Vagina (tissue), 2 donors: Measurements from ENCODE around the gene PCSK2. TPM values are rescaled to one million over a fixed set of nuclear protein-coding genes. Genes with fewer than 3 reads are reported as not detected.

Experiments used
- DNase-seq, 2 donors: peaks; one replicate each; pipeline ENCODE4 v3.0.0-alpha.2; 2017; ENCODE audit errors: extremely low spot score in 2 of 2
- H3K27ac ChIP-seq: fragments of 200-600 bp; sonication (generic); one replicate; pipeline ENCODE4 v1.5.1; 2019
- H3K27me3 ChIP-seq: fragments of 200-600 bp; sonication (generic); one replicate; pipeline ENCODE4 v1.5.1; 2019
- H3K36me3 ChIP-seq, 2 donors: fragments of 200-600 bp; sonication (generic); one replicate each; pipeline ENCODE4 v1.5.1; 2017 to 2019
- H3K4me1 ChIP-seq: fragments of 200-600 bp; sonication (generic); one replicate; pipeline ENCODE4 v1.5.1; 2019
- H3K4me3 ChIP-seq, 2 donors: fragments of 200-600 bp; sonication (generic); 1 replicate in 1 of 2; 2 replicates in 1 of 2; pipeline ENCODE4 v1.5.1; 2016 to 2019
- H3K9me3 ChIP-seq: fragments of 200-600 bp; sonication (generic); one replicate; pipeline ENCODE4 v1.5.1; 2019
- CTCF ChIP-seq, 3 experiments: fragments of 450-650 bp in 2 of 3; fragments of 200-600 bp in 1 of 3; sonication (generic) in 1 of 3; IDR thresholded peaks; one replicate each; pipeline ENCODE4 v1.5.1; 2017 to 2019; ENCODE audit warnings: antibody characterized with exemption in 3 of 3, mild to moderate bottlenecking in 2 of 3, moderate library complexity in 2 of 3
- POLR2A ChIP-seq, 2 donors: fragments of 450-650 bp; IDR thresholded peaks; one replicate each; pipeline ENCODE4 v1.6.1; 2017; ENCODE audit warnings: antibody characterized with exemption in 2 of 2, mild to moderate bottlenecking in 2 of 2, moderate library complexity in 2 of 2
- POLR2AphosphoS5 ChIP-seq, 2 donors: sonication (generic); formaldehyde crosslinking; IDR thresholded peaks; one replicate each; pipeline ENCODE4 v1.9.0; 2017; ENCODE audit warnings: antibody characterized with exemption in 2 of 2, mild to moderate bottlenecking in 2 of 2, low read depth in 1 of 2; ENCODE audit not compliant: insufficient read depth in 1 of 2
- intact Hi-C: fragments of 100-400 bp; cut with DNase I; formaldehyde crosslinking; loops from one replicate; pipeline ENCODE4 v1.15.1; 2023
- total RNA-seq: library from RNA; depleted of rRNA; stranded (reverse); fragments of >200 nt; gene quantifications from one replicate; pipeline ENCODE4 v1.2.3, GENCODE V29; 2016

PCSK2 gene
- total RNA-seq, 1 donor from 2014 or later, result 0.98 TPM

- Histone ChIP-seq H3K27ac (no peak overlapping the region), H3K4me1 (peaks cover 14% of the 10 kb centered on the region), H3K4me3 (peak overlapping the region in 1 of 2 donors; percentile 25), H3K9me3 (no peaks in the 10 kb centered on the region), H3K27me3 (no peaks in the 10 kb centered on the region), H3K36me3 (no peaks in the 10 kb centered on the region)
- no peak for TF ChIP-seq POLR2AphosphoS5 (IDR thresholded peaks at IDR 0.05; ENCODE audit: insufficient read depth in 1 of 2, low read depth in 1 of 2)
- no peak for TF ChIP-seq POLR2A (IDR thresholded peaks at IDR 0.05)
- TF ChIP-seq CTCF (IDR thresholded peaks at IDR 0.05), result no peak
- no peak for DNase-seq
- intact Hi-C loops, result no loop called here
Measured at GRCh38 chr20:17227219-17227575, 357 bp downstream of the PCSK2 start.

- Histone ChIP-seq H3K27ac (no peak overlapping the region), H3K36me3 (no peaks in the 10 kb centered on the region), H3K4me3 (no peak overlapping the region), H3K27me3 (no peaks in the 10 kb centered on the region), H3K4me1 (peaks cover 14% of the 10 kb centered on the region), H3K9me3 (no peaks in the 10 kb centered on the region)
- TF ChIP-seq POLR2AphosphoS5 (IDR thresholded peaks at IDR 0.05; ENCODE audit: insufficient read depth in 1 of 2, low read depth in 1 of 2), result no peak
- TF ChIP-seq CTCF (IDR thresholded peaks at IDR 0.05), result no peak
- TF ChIP-seq POLR2A (IDR thresholded peaks at IDR 0.05), result no peak
- intact Hi-C loops, result no loop called here
- DNase-seq, result no peak
Measured at GRCh38 chr20:17227669-17228623, 1.1 kb downstream of the PCSK2 start.

DNA sequence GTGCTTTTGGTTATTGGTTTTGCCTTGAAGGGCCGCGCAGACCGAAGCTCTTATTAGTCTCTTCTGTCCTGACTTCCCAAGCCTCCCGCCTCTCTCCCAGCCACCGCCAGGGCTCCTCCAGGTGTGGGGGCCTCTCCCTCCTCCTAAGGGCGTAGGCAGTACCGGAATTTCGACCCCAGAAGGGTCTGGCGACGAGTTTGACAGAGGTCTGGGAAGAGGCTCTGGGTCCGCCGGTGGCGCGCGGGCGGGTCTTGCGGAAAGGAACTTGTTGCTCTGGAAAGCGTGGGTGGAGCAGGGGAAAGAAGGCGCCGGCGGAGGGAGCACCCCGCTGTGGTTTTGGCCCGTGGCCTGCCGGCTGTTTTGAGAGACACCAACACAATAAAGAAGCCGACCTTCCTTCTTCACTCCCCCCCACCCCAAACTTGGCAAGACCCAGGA, 1.8 kb downstream of the PCSK2 start:
- H3K4me3 ChIP-seq, result no peak overlapping the region
- DNase-seq, result no peak
- intact Hi-C loops, result no loop called here
- TF ChIP-seq CTCF (IDR thresholded peaks at IDR 0.05), result no peak
- TF ChIP-seq POLR2A (IDR thresholded peaks at IDR 0.05), result no peak
- TF ChIP-seq POLR2AphosphoS5 (IDR thresholded peaks at IDR 0.05; ENCODE audit: insufficient read depth in 1 of 2, low read depth in 1 of 2), result no peak
- peaks cover 14% of the 10 kb centered on the region for H3K4me1 ChIP-seq
- H3K9me3 ChIP-seq, result no peaks in the 10 kb centered on the region
- H3K27ac ChIP-seq, result no peak overlapping the region
- no peaks in the 10 kb centered on the region for H3K27me3 ChIP-seq
- no peaks in the 10 kb centered on the region for H3K36me3 ChIP-seq

DNA sequence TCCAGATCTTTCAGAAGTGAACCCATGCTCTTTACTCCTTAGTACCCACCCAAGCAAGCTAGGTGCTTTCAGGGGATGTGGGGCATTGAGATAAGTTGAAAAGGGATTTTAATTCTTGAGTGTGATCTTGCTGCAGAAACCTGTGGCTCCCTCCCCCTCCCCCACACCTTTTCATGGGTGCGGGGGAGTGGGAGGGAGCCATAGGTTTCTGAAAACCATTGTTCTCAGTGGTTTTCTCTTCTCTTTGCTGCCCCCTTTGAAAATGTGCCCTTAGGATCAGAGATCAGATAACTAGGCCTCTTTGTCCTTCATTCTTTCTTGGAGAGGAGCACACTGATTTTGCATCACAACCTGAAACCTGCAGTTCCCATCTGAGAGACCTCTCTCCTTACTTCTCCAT, 2.4 kb downstream of the PCSK2 start:
- Histone ChIP-seq H3K36me3 (no peaks in the 10 kb centered on the region), H3K27ac (no peak overlapping the region), H3K4me1 (peaks cover 14% of the 10 kb centered on the region), H3K4me3 (no peak overlapping the region), H3K27me3 (no peaks in the 10 kb centered on the region), H3K9me3 (no peaks in the 10 kb centered on the region)
- no peak for DNase-seq
- TF ChIP-seq POLR2A (IDR thresholded peaks at IDR 0.05) (no peak), CTCF (IDR thresholded peaks at IDR 0.05) (no peak), POLR2AphosphoS5 (IDR thresholded peaks at IDR 0.05; ENCODE audit: insufficient read depth in 1 of 2, low read depth in 1 of 2) (no peak)
- intact Hi-C loops, result no loop called here

GRCh38 chr20:17233626-17234025, 6.8 kb downstream of the PCSK2 start:
- no peak for DNase-seq
- Histone ChIP-seq H3K27ac (no peak overlapping the region), H3K27me3 (no peaks in the 10 kb centered on the region), H3K36me3 (no peaks in the 10 kb centered on the region), H3K4me3 (no peak overlapping the region), H3K4me1 (no peaks in the 10 kb centered on the region), H3K9me3 (no peaks in the 10 kb centered on the region)
- TF ChIP-seq POLR2AphosphoS5 (IDR thresholded peaks at IDR 0.05; ENCODE audit: insufficient read depth in 1 of 2, low read depth in 1 of 2), result no peak
- TF ChIP-seq POLR2A (IDR thresholded peaks at IDR 0.05), result no peak
- TF ChIP-seq CTCF (IDR thresholded peaks at IDR 0.05), result no peak
- intact Hi-C loops, result no loop called here
